ENCODE data around the gene DTX2.
"Not testable (repeated sequence)": the region's sequence is repeated elsewhere in the genome, so short reads cannot be mapped to it uniquely, and the experiment has no call there.

Gene DTX2

DNA sequence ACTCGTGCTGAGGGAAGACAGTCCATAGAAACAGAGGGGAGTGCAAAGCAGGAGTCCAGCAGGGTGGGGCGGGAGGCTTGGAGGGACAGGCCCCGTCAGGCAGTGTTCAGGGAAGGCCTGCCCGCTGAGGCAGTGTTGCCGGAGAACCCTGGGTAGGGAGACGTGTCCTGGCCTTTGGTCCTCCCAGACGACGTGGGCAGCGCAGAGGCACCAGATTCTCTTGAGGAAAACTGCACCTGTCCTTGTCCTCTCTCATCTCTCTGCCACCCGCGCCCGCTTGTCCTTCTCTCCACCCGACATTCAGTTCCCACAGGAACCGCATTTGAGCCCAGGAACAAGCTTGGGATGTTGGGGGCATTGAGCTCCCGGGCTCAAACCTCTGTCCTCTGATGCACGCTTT lies 34.2 kb downstream of the DTX2 start:
- DNase-seq: not testable (repeated sequence)

DNA sequence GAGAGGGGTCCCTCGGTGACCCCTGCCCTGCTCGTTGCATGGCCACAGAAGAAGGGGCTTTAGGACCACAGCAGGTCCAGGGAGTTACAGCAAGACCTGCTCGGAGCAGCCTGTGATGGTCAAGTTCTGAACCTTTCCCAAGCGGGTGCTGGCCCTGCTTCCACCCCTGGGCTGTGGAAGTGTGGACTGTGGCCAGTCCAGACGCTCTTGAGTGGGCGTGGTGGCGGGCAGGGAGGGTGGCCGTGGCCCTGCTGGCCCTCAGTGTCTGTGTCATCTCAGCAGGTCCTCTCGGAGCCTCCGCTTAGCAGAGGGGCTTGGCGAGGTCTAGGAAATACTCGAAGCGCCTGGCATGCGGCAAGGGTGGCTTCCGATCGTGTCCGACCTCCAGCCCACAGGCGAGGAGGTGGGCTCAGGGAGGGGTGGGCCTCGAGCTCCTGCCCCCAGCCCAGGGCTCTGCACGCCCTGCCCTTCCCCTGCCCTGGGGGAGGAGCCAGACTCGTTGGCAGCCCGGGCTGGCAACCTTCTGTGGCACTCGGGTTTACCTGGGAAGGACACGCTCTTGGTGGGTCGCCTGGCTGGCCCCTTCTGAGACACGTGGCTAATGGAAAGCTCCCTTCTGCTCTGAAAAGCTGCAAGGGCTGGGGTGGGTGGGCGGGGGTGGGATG lies 36.5 kb downstream of the DTX2 start:
- DNase-seq: not testable (repeated sequence)

DNA sequence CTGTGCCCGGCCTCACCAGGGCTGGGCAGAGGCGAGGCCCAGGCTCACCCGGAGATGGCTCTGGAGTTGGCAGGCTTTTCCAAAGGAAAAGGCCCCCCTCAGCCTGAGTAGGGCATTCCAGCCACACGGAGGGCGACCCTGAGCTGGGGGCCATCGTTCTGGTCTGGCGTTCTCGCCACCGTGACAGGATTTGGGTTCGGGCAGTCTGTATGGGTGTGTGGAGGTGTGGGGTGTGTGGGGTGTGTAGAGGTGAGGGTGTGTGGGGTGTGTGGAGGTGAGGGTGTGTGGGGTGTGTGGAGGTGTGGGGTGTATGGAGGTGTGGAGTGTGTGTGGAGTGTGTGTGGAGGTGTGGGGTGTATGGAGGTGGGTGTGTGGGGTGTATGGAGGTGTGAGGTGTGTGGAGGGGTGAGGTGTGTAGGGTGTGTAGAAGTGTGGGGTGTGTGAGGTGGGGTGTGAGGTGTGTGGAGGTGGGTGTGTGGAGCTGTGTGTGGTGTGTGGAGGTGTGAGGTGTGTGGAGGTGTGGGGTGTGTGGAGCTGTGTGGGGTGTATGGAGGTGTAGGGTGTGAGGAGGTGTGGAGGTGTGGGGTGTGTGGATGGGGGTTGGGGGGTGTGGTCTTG lies 37.2 kb downstream of the DTX2 start:
- not testable (repeated sequence) for DNase-seq

DNA sequence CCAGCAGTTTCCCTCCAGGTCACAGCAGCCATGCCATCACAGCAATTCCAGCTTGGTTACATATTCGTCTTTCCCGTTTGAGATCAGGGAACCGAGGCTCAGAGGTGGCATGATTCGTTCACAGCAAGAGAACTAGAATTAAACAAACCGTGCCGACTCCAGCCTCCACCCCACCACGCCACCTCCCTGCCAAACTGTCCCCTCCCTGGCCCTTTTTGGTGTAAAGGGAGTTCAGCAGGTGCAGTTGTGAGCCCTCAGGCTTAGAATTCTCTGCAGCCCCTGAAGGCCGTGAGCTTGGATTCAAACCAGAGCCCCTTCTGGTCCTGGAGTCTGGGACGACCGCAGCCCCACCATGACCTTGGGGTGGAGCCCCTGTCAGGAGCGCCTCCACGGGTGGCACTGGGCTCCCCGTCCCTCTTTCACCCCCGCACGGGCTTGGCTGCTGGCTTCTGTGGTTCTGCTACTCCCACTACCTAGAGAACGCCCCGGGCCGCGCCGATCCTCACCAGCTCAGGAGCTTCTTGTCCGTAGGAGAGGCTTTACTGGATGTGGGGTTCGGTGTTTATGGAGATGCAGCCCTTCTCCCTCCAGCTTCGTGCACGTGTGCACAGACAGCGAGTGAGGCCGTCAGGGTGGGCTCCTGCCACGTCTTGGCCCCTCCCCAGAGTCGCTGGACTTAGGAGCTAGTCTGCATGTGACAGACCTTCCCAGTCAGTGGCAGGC lies 37.9 kb downstream of the DTX2 start:
- DNase-seq: not testable (repeated sequence)

DNA sequence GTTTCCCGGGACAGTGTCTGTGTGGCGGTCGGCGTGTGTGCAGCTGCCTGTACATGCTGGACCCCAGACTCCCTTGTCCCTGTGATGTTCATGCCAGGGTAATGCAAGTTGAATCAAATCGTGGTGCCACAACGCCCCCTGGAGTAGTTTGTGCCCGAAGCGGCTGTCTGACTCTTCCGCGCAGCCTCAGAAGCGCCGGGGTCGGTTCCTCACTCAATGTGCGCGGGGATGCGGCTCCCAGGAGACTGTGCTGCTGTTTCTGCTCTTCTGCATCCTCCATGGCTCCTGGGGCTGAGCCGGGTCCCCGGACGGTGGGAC lies 38.4 kb downstream of the DTX2 start:
- not testable (repeated sequence) for DNase-seq

DNA sequence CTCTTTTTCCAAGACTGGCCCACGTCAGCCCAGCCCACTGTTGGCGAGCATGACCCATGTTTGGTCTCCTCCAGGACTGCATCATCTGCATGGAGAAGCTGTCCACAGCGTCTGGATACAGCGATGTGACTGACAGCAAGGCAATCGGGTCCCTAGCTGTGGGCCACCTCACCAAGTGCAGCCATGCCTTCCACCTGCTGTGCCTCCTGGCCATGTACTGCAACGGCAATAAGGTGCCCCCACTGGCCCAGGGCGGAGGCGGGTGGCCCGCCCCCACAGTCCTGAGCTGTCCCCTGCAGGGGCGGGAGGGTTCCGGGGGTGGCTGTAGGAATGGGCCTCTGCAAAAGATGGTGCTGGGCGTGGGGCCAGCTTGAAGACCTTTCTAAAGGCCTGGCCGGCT lies 40.7 kb downstream of the DTX2 start:
- DNase-seq: not testable (repeated sequence)

DNA sequence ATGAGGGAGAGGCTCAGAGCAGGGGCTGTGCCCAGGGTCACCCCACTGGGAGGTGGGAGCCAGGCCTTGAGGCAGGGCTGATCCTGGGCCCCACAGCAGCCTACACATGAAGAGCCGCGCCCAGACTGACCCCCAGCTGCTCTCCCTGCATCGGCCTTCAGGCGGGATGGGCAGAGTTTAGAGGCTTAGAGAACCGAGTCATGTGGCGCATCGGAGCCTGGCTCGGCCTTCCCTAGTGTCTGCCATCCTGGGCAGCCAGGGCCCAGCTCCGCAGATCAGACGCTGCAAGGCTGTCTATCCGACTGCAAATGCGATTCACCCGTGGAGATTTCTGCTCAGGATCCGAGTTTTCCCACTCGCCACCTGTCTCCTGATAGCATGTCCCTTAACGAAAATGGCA lies 41.3 kb downstream of the DTX2 start:
- not testable (repeated sequence) for DNase-seq

DNA sequence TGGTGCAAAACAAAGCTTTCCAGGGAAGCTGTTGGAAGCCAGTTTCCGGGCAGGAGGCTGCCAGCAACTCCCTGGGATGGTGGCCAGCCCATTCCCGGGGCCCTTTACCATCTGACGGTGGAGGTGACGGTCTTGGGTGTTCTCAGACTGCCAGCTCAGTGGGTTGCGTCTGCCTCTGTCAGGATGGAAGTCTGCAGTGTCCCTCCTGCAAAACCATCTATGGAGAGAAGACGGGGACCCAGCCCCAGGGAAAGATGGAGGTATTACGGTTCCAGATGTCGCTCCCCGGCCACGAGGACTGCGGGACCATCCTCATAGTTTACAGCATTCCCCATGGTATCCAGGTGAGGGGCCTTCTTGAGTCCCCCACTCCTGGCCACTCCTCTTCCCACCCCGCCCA lies 41.7 kb downstream of the DTX2 start:
- not testable (repeated sequence) for DNase-seq

DNA sequence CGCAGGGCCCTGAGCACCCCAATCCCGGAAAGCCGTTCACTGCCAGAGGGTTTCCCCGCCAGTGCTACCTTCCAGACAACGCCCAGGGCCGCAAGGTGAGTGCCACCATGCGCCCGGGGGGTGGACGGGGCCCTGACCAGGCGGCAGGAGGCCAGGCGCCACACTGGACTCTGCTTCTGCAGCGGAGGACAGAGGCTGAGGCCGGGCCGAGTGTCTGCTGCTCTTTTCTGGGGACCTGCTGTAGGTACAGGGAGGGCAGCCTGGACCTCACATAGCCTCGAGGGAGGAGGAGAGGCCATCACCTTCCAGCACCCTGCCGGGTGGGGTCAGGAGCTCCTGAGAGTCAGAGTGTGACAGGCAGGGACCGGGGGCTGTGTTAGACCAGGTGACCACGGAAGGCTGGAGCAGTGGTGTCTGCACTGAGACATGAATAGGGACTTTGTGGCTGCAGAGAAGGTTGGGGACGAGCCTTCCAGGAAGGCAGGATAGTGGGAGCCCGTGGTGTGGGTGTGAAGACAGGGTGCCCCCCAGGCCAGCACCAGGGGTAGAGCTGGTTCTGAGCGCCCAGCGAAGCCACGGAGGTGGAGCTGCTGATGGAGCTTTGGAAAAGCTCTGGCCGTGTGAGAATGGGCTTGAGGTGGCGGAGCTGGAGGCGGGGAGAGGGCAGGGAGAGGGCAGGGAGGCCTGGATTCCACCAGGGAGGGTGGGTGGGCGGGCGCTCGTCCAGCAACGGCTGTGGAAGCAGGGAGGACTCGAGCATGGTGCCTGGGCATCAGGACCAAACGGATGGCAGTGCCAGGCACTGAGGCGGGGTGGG lies 43.0 kb downstream of the DTX2 start:
- DNase-seq: not testable (repeated sequence)

DNA sequence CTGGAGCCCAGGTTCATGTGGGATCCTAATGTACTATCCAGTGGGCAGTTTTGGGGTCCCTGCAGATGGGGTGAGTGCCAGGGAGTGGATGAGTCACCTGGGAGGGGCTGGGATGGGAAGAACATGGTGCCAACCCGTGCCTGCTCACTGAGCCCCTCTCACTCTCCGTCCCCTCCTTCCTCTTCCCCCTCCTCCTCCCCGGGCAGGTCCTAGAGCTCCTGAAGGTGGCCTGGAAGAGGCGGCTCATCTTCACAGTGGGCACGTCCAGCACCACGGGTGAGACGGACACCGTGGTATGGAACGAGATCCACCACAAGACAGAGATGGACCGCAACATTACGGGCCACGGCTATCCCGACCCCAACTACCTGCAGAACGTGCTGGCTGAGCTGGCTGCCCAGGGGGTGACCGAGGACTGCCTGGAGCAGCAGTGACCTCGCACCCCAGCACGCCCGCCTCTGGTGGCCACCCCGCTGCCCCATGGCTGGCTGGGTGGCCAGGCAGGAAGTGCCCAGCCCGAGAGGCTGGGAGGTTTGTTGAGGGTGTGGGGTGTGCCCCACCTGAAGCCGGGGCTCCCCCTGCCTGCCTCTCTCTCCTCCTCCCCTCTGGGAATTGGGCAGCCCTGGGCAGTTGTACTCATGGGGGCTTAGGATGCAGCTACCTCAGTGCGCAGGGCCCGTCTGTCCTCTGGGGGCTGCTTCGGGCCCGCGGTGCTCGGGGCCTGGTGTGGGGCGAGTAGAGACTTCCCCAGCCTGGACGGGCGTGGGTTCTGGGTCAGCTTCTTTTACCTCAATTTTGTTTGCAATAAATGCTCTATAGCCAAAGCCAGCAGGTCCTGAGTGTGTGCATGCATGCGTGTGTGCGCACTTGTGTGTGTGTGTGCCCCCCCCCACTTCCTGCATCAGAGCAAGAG lies 43.9 kb downstream of the DTX2 start:
- no peak for DNase-seq

DNA sequence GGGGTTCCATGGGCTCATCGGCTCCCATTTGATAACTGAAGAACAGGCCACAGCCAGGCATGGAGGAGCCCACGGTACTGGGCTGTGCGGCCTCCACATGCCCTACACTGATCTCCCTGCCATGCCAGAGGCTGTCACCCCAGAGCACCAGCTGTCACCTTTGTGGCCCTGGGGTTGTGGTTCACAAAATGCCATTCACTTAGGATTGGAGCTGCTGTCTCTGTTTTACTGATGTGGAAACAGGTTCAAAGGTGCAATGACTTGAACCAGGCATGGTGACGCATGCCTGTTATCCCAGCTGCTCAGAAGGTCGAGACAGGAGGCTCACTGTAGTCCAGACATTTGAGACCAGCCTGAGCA lies 44.6 kb downstream of the DTX2 start:
- DNase-seq: no peak

DNA sequence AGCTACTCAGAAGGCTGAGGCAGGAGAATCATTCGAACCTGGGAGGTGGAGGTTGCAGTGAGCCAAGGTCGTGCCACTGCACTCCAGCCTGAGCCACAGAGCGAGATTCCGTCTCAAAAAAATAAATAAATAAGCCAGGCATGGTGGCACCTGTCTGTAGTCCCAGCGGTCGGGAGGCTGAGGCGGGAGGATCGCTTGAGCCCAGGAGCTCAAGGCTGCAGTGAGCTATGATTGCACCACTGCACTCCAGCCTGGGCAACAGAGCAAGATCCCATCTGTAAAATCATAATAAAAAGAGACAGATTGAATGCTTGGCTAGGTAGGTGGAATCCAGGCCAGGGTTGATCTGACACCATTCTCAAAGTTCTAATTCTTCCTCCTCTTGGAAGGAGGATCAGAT lies 45.1 kb downstream of the DTX2 start:
- DNase-seq: not testable (repeated sequence)

DNA sequence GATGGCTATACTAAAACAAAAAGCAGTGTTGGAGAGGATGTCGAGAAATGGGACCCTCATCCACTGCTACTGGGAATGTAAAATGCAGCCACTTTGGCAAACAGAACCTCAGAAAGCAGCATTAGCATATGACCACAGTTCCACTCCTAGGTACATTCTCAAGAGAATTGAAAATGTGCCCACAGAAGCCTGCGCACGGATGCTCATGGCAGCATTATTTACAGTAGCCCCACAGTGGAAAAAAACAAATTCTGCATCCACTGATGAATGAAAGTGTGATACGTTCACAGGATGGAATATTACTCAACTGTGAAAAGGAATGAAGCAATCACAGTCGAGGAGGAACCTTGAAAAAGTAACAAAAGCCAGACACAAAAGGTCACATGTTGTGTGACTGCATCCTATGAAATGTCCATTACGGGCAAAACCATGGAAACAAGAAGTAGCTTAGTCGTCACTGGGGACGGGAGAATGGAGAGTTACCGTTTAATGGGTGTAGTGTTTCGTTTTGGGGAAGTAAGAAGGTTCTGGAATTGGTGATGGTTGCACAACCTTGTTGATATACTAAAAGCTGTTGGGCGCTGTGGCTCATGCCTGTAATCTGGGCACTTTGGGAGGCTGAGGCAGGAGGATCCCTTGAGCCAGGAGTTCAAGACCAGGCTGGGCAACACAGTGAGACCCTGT lies 46.4 kb downstream of the DTX2 start:
- no peak for DNase-seq

DNA sequence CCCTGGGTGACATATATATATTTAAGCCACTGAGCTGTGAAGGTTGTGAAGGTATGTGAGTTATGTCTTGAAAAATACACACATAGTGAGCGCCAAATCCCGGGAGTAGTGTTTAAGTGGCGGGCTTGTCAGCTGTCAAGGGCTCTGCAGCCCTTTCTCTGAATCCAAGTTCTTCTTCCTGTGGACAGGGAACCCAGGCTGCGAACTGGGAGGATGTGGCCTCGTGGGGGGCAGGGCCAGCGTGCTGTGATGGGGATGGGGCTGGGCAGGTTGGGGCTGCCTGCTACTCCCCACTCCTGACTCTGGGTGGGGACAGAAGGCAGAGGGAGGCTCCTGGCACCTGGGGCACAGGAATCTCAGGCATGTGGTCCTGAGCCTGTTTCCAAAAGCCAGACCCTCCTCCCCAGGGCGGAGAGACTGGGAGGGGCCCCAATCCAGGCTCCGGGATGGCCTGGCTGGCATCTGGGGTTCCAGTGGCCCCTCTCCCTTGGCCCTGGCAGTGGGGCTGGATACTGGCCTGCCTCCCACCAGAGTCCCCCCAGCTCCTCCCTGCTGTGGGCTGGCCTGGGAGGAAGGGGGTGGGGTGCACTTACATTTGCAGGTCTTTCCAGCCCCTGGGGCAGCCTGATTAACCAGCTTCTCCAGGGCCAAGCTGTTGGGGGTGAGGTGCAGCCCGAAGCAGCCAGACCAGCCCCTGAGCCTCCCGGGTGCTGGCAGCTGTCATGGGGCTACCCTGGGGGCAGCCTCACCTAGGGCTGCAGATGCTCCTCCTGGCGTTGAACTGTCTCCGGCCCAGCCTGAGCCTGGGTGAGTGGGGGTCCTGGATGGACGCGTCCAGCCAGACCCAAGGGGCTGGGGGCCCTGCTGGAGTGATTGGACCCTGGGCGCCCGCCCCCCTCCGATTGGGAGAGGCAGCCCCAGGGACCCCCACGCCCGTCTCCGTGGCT lies 48.7 kb downstream of the DTX2 start, which contains the start of gene UPK3B:
UPK3B (plus strand) TSS at position 622 of the 947 bp plus-strand sequence; CDS start at position 723, 101 bp downstream.
- no peak for DNase-seq

DNA sequence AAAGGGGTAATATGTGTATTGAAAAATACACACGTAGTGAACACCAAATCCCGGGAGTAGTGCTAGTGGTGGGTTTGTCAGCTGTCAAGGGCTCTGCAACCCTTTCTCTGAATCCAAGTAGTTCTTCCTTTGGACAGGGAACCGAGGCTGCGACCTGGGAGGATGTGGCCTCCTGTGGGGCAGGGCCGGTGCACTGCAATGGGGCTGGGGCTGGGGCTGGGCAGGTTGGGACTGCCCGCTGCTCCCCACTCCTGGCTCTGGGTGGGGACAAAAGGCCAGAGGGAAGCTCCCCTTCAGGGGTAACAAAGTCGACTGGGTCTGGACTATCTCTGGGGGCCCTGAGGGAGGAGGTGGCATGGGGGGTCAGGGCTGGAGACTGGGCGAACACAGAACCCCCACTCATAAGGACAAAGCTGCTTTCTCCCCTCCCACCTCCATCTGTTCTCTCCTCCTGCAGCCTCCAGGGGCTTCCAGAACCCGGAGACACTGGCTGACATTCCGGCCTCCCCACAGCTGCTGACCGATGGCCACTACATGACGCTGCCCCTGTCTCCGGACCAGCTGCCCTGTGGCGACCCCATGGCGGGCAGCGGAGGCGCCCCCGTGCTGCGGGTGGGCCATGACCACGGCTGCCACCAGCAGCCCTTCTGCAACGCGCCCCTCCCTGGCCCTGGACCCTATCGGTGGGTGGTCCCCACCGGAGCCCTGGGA lies 49.8 kb downstream of the DTX2 start:
- DNase-seq: not testable (repeated sequence)

DNA sequence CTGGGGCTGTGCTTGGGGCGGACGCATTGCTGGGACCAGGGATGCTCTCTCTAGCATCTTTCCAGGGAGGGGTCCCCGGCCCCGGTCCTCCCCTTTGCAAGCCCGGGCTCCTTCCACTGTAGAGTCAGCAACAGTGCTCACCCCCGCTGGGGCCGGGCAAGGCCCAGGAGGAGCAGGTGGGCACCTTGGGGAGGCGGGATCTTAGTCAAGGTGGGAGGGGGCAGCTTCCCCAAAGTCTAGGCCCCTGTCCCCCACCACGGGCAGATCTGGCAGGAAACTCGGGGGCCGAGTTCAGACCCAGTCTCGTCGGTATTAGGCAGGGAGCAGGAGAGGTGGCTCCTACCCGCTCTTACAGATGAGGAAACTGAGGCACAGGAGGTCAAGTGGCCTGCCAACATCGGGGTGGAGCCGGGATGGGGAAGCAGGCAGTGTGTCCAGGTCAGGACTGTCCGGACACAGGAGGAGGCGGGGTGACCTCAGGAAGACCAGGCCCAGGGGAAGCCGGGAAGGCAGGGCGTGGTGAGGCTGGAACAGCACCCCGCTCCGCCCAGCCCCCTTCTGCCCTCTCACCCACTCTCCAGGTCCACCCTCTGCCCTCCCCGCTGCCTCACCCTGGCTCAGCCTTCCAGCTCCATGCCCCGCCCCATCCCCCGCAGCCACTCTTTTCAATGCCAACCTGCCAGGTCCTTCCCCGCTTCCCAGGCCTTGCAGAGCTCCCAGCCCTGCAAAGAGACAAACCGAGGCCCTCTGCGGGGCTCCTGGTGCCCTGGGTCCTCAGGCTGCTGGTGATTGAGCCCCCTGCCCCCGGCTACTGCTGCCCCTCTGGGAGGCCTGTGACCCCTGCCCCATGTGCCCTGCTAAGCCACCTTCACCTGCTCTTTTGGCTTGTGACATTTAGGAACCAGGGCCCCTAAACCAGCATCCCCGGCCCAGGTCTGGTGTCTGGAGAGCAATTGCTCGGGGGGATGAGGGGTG lies 50.7 kb downstream of the DTX2 start:
- not testable (repeated sequence) for DNase-seq

DNA sequence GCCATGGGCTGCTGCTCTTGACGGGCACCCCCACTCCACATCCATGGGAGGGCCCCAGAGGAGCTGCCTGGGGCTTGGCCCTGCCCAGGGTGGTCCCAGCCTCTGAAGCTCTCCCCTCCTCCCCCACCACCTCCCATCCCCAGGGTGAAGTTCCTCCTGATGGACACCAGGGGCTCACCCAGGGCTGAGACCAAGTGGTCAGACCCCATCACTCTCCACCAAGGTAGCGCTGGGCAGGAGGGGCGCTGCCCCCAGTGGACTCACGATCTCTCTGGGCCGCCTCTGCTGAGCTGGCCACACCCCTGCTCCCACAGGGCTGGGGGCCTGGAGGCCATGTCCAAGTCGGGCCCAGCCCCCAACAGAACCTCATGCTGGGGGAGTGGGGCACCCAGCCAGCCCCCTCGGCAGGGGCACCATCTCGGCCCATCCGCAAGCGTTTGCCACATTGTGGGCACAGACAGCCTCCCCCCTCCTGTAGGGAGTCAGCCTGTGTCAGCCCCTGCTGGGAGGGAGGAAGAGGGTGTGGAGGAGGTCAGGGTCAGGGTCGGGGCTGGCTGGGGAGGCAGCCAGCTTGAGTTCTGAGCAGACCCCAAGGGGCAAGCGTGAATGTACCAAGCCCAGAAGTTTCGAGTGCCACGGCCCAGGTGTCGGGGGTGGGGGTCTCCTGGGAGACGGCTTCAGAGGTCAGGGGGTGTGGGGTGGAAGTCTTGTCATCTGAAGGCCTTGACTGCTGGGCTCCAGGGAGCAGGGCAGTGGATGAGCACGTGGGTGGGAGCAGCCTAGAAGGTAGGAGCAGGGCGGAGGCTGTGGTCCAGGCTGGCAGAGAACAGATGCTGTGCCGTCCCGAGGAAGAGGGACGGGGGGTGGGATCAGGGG lies 51.7 kb downstream of the DTX2 start:
- no peak for DNase-seq
